MM.1S (cell line): ENCODE data around the gene ARHGAP42.

Source experiments
- EZH2 ChIP-seq: fragments of 300-600 bp; sonication (generic); optimal IDR thresholded peaks from 2 replicates; pipeline ENCODE3; 2017; ENCODE audit warnings: low read depth, mild to moderate bottlenecking, antibody characterized with exemption, low read length, mixed read lengths
- TF ChIP-seq, protein P1 (sequence below): fragments of 300-600 bp; sonication (generic); IDR thresholded peaks from 2 replicates; pipeline ENCODE4 v1.5.1; 2016; ENCODE audit warnings: antibody characterized with exemption, low read length, mixed read lengths

GRCh38 chr11:100978442-100978841 lies 291.4 kb downstream of the ARHGAP42 start:
- TF ChIP-seq, protein P1, sequence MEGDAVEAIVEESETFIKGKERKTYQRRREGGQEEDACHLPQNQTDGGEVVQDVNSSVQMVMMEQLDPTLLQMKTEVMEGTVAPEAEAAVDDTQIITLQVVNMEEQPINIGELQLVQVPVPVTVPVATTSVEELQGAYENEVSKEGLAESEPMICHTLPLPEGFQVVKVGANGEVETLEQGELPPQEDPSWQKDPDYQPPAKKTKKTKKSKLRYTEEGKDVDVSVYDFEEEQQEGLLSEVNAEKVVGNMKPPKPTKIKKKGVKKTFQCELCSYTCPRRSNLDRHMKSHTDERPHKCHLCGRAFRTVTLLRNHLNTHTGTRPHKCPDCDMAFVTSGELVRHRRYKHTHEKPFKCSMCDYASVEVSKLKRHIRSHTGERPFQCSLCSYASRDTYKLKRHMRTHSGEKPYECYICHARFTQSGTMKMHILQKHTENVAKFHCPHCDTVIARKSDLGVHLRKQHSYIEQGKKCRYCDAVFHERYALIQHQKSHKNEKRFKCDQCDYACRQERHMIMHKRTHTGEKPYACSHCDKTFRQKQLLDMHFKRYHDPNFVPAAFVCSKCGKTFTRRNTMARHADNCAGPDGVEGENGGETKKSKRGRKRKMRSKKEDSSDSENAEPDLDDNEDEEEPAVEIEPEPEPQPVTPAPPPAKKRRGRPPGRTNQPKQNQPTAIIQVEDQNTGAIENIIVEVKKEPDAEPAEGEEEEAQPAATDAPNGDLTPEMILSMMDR = no peak
- TF ChIP-seq EZH2 = no peak
